H9 (cell line): ENCODE results near the gene TBC1D22A. TPM values are rescaled to one million over a fixed set of nuclear protein-coding genes. Genes with fewer than 3 reads are reported as not detected.

Experiments
- DNase-seq: peaks from one replicate; pipeline ENCODE4 v3.0.0-alpha.2; 2017
- H2AFZ ChIP-seq: one replicate; pipeline ENCODE4 v1.6.1; 2013; ENCODE audit warnings: mild to moderate bottlenecking, low read length, control low read depth, moderate library complexity
- H2AK5ac ChIP-seq: 2 replicates; pipeline ENCODE4 v1.6.1; 2013; ENCODE audit warnings: low read length, control low read depth, mixed read lengths; ENCODE audit not compliant: insufficient read length
- H2BK120ac ChIP-seq: one replicate; pipeline ENCODE4 v1.6.1; 2013; ENCODE audit warnings: low read depth, mild to moderate bottlenecking, low read length, control low read depth, inconsistent platforms; ENCODE audit not compliant: poor library complexity, severe bottlenecking
- H2BK12ac ChIP-seq: 2 replicates; pipeline ENCODE4 v1.6.1; 2013; ENCODE audit warnings: low read length, control low read depth, mixed read lengths, low read depth; ENCODE audit not compliant: insufficient read length
- H2BK15ac ChIP-seq: 2 replicates; pipeline ENCODE4 v1.6.1; 2013; ENCODE audit warnings: low read depth, low read length, control low read depth
- H2BK20ac ChIP-seq: one replicate; pipeline ENCODE4 v1.6.1; 2013; ENCODE audit warnings: low read depth, mild to moderate bottlenecking, low read length, control low read depth, inconsistent platforms; ENCODE audit not compliant: poor library complexity, severe bottlenecking
- H2BK5ac ChIP-seq: 2 replicates; pipeline ENCODE4 v1.6.1; 2013; ENCODE audit warnings: low read length, control low read depth, mixed read lengths; ENCODE audit not compliant: insufficient read length
- H3K14ac ChIP-seq: 2 replicates; pipeline ENCODE4 v1.6.1; 2013; ENCODE audit warnings: low read length, control low read depth; ENCODE audit not compliant: insufficient read depth
- H3K18ac ChIP-seq: 2 replicates; pipeline ENCODE4 v1.6.1; 2013; ENCODE audit warnings: low read depth, mild to moderate bottlenecking, mixed read lengths, low read length, control low read depth; ENCODE audit not compliant: insufficient read length
- H3K23ac ChIP-seq: 2 replicates; pipeline ENCODE4 v1.6.1; 2013; ENCODE audit warnings: low read length, control low read depth, mixed read lengths, low read depth; ENCODE audit not compliant: insufficient read length
- H3K23me2 ChIP-seq: 2 replicates; pipeline ENCODE4 v1.6.1; 2013; ENCODE audit warnings: low read depth, mild to moderate bottlenecking, mixed read lengths, low read length, control low read depth; ENCODE audit not compliant: insufficient read length, poor library complexity, severe bottlenecking
- H3K27ac ChIP-seq: 2 replicates; pipeline ENCODE4 v1.5.1; 2013; ENCODE audit warnings: low read length, control low read depth, mixed read lengths, low read depth; ENCODE audit not compliant: insufficient read length
- H3K27me3 ChIP-seq: 2 replicates; pipeline ENCODE4 v1.6.1; 2013; ENCODE audit warnings: low read length, control low read depth, inconsistent platforms; ENCODE audit not compliant: insufficient read depth
- H3K4ac ChIP-seq: 2 replicates; pipeline ENCODE4 v1.6.1; 2013; ENCODE audit warnings: low read depth, mild to moderate bottlenecking, control low read depth, inconsistent platforms, low read length, moderate library complexity
- H3K4me1 ChIP-seq: 2 replicates; pipeline ENCODE4 v1.6.1; 2013; ENCODE audit warnings: low read length, control low read depth, inconsistent platforms; ENCODE audit not compliant: insufficient read depth
- H3K4me2 ChIP-seq: 2 replicates; pipeline ENCODE4 v1.6.1; 2013; ENCODE audit warnings: low read length, control low read depth, mixed read lengths; ENCODE audit not compliant: insufficient read length, insufficient read depth
- H3K56ac ChIP-seq: 2 replicates; pipeline ENCODE4 v1.6.1; 2013; ENCODE audit warnings: low read depth, mild to moderate bottlenecking, mixed read lengths, low read length, control low read depth; ENCODE audit not compliant: insufficient read length
- H3K79me1 ChIP-seq: 2 replicates; pipeline ENCODE4 v1.6.1; 2013; ENCODE audit warnings: low read depth, mild to moderate bottlenecking, moderate library complexity, low read length, control low read depth, inconsistent platforms; ENCODE audit not compliant: insufficient read depth, poor library complexity, severe bottlenecking
- H3K79me2 ChIP-seq: 2 replicates; pipeline ENCODE4 v1.6.1; 2013; ENCODE audit warnings: low read length, control low read depth, inconsistent platforms; ENCODE audit not compliant: insufficient read depth
- H3K9ac ChIP-seq: 2 replicates; pipeline ENCODE4 v1.6.1; 2013; ENCODE audit warnings: low read length, control low read depth, mixed read lengths; ENCODE audit not compliant: insufficient read length; ENCODE audit errors: extremely low read depth
- H3K9me3 ChIP-seq: one replicate; pipeline ENCODE4 v1.6.1; 2013; ENCODE audit warnings: low read depth, low read length, inconsistent platforms; ENCODE audit not compliant: control insufficient read depth
- H3T11ph ChIP-seq: one replicate; pipeline ENCODE4 v1.6.1; 2013; ENCODE audit warnings: mild to moderate bottlenecking, low read length, control low read depth, inconsistent platforms
- H4K20me1 ChIP-seq: one replicate; pipeline ENCODE4 v1.6.1; 2013; ENCODE audit not compliant: control insufficient read depth, insufficient read length, insufficient read depth
- H4K5ac ChIP-seq: 2 replicates; pipeline ENCODE4 v1.6.1; 2013; ENCODE audit warnings: low read depth, mild to moderate bottlenecking, mixed read lengths, low read length, control low read depth; ENCODE audit not compliant: insufficient read length
- H4K8ac ChIP-seq: replicated peaks from 2 replicates; pipeline ENCODE4 v1.6.1; 2013; ENCODE audit warnings: low read length, control low read depth, mixed read lengths, low read depth; ENCODE audit not compliant: insufficient read length
- H4K91ac ChIP-seq: 2 replicates; pipeline ENCODE4 v1.6.1; 2013; ENCODE audit warnings: low read depth, mild to moderate bottlenecking, moderate library complexity, mixed read lengths, low read length, control low read depth; ENCODE audit not compliant: insufficient read length
- H3K27ac Mint-ChIP-seq, 3 experiments: 2 replicates in 2 of 3; 3 replicates in 1 of 3; pipeline ENCODE4 v1.8.0; 2020 to 2021; ENCODE audit warnings: mixed read lengths in 3 of 3, mild to moderate bottlenecking in 1 of 3, moderate library complexity in 1 of 3
- H3K27me3 Mint-ChIP-seq: 2 replicates; pipeline ENCODE4 v1.8.0; 2021; ENCODE audit warnings: low read depth, mild to moderate bottlenecking, moderate library complexity, mixed read lengths
- H3K36me3 Mint-ChIP-seq, 3 experiments: 2 replicates in 2 of 3; 3 replicates in 1 of 3; pipeline ENCODE4 v1.8.0; 2020 to 2021; ENCODE audit warnings: low read depth in 3 of 3, mixed read lengths in 3 of 3; ENCODE audit not compliant: insufficient read depth in 1 of 3
- H3K4me1 Mint-ChIP-seq, 2 experiments: 2 replicates each; pipeline ENCODE4 v1.8.0; 2020; ENCODE audit warnings: mixed read lengths in 2 of 2
- H3K4me3 Mint-ChIP-seq, 2 experiments: 2 replicates in 1 of 2; 3 replicates in 1 of 2; pipeline ENCODE4 v1.8.0; 2020 to 2021; ENCODE audit warnings: mild to moderate bottlenecking in 2 of 2, mixed read lengths in 2 of 2, moderate library complexity in 1 of 2
- H3K9me3 Mint-ChIP-seq, 2 experiments: 2 replicates in 1 of 2; 3 replicates in 1 of 2; pipeline ENCODE4 v1.8.0; 2020; ENCODE audit warnings: mild to moderate bottlenecking in 2 of 2, mixed read lengths in 2 of 2, moderate library complexity in 1 of 2
- CTCF ChIP-seq: fragments of 200-600 bp; sonication (generic); conservative IDR thresholded peaks from 3 replicates; pipeline ENCODE4 v1.8.0; 2021; ENCODE audit warnings: antibody characterized with exemption, mild to moderate bottlenecking
- WGBS: extraction: QIAGEN DNeasy Blood & Tissue Kit; methylation state at CpG from one replicate; pipeline ENCODE4 v1.1.7; 2013; ENCODE audit warnings: missing lambda C conversion rate, low lambda C conversion rate, mixed read lengths; ENCODE audit not compliant: insufficient read length; ENCODE audit errors: extremely low coverage; 5-methylcytosine and 5-hydroxymethylcytosine counted together
- total RNA-seq: library from RNA; stranded (reverse); gene quantifications from 2 replicates; pipeline ENCODE4 v1.2.1, GENCODE V29; 2021

Gene TBC1D22A
- total RNA-seq, 1 experiment from 2014 or later = 20.8 TPM

DNA sequence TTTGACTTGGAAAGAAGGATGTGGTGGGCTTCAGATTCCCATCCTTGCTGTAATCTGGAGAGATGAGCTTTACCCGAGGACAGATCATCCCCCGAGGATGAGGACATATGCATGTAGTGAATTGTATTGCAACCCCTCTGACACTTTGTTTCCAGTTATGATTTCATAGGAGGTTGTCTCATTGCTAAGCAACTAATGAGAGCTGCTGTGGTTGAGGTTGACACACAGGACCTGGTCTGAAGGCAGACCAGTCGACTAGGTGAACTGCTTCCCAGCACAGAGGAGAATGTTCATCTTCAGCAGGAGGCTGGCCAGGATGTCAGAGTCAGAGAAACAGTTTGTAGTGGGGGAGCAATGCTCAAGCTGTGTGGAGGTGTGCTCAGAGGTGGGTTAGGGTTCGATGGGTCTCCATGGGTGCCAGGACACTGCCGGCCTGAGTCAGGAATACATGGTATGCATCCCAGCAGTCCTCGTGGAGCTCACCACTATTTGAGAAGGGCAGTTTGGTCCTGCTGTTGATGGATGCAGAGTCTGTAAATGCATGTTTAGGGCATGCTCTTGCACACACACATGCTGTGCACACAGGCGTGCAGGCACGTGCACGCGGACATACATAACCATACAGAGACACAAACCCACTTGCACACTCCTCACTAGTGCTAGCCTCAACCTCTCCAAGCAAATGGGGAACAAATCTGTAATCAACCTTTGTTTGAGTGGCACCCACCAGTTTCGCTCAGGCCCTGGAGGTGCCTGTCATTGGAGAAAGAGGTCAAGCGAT lies 153.7 kb downstream of the TBC1D22A start:
- Histone ChIP-seq H3K18ac (no peak overlapping the region), H3K79me2 (no peaks in the 10 kb centered on the region), H2AFZ (no peak overlapping the region), H2BK5ac (no peak overlapping the region), H3K4me1 (no peaks in the 10 kb centered on the region), H4K20me1 (no peaks in the 10 kb centered on the region), H3K79me1 (no peaks in the 10 kb centered on the region), H3K9ac (no peak overlapping the region), H3K23me2 (no peaks in the 10 kb centered on the region), H4K91ac (no peak overlapping the region), H4K5ac (no peak overlapping the region), H3K23ac (no peak overlapping the region), H3K4me2 (no peak overlapping the region), H2BK12ac (no peak overlapping the region), H3K9me3 (no peaks in the 10 kb centered on the region), H2AK5ac (no peak overlapping the region), H4K8ac (no peak overlapping the region), H3K4ac (no peak overlapping the region), H3T11ph (no peak overlapping the region), H2BK15ac (no peak overlapping the region), H2BK120ac (no peak overlapping the region), H3K27ac (no peak overlapping the region), H3K27me3 (no peaks in the 10 kb centered on the region), H3K56ac (no peak overlapping the region), H3K14ac (no peak overlapping the region), H2BK20ac (no peak overlapping the region)
- no peak for DNase-seq
- WGBS = no CpG with 5 or more reads among the region's 12 CpGs
- Mint-ChIP-seq H3K4me3 (no peak overlapping the region), H3K9me3 (peaks cover 0 to under 1% of the 10 kb centered on the region in 2 experiments; a peak in 1 of 5 replicates), H3K27me3 (no peaks in the 10 kb centered on the region), H3K36me3 (peaks cover under 1 to 32% (median 6%) of the 10 kb centered on the region in 3 experiments; a peak in 5 of 7 replicates), H3K4me1 (no peaks in the 10 kb centered on the region), H3K27ac (peak overlapping the region in 2 of 3 experiments; percentile 7 to 76; a peak in 4 of 7 replicates)
- no peak for TF ChIP-seq CTCF
